HL-60 (cell line): ENCODE results near the gene TTLL3.

Source experiments
- POLR2AphosphoS5 ChIP-seq: IDR thresholded peaks from 2 replicates; pipeline ENCODE4 v1.6.1; 2012; ENCODE audit warnings: low read depth
- TF ChIP-seq, protein P1 (sequence below): IDR thresholded peaks from one replicate; pipeline ENCODE4 v1.5.1; 2011; ENCODE audit warnings: low read length, control low read depth, inconsistent platforms; ENCODE audit not compliant: insufficient read depth
- TF ChIP-seq, protein P2 (sequence below): IDR thresholded peaks from 2 replicates; pipeline ENCODE4 v1.6.1; 2012; ENCODE audit warnings: low read depth; ENCODE audit not compliant: insufficient replicate concordance

DNA sequence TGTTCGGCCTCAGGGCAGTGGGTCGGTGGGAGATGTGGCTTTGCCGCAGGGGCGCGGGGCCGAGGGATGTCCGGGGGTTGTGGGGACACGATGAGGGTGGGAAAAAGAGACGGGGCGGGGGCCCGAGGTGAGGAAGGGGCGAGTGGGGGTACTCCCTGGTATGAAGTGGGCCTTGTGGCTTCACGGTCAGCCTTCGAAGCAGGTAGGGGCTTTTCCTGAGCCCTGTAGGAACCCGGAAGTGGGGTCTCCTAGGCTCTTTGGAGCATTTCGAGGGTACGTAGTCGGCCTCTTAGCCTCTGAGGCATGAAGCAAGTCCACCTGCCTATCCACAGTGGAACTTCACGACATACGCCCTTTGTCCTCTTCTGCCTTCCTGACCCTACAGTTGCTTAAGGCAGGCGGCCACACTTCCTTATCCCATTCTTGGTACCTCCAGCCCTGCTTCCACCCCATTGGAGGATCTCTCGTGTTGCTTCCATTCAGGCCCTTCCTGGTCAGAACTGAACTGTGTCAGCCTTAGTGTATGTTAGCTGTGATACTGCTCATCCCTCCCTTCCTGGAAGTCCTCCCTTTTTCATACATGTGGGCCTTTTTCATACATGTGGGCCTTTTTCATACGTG is 16.8 kb upstream of the TTLL3 start:
- TF ChIP-seq POLR2AphosphoS5: 0 out of 2 replicates have a peak, but pooled peaks have one; percentile 20
- TF ChIP-seq, protein P1, sequence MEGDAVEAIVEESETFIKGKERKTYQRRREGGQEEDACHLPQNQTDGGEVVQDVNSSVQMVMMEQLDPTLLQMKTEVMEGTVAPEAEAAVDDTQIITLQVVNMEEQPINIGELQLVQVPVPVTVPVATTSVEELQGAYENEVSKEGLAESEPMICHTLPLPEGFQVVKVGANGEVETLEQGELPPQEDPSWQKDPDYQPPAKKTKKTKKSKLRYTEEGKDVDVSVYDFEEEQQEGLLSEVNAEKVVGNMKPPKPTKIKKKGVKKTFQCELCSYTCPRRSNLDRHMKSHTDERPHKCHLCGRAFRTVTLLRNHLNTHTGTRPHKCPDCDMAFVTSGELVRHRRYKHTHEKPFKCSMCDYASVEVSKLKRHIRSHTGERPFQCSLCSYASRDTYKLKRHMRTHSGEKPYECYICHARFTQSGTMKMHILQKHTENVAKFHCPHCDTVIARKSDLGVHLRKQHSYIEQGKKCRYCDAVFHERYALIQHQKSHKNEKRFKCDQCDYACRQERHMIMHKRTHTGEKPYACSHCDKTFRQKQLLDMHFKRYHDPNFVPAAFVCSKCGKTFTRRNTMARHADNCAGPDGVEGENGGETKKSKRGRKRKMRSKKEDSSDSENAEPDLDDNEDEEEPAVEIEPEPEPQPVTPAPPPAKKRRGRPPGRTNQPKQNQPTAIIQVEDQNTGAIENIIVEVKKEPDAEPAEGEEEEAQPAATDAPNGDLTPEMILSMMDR: no peak
- TF ChIP-seq, protein P2, sequence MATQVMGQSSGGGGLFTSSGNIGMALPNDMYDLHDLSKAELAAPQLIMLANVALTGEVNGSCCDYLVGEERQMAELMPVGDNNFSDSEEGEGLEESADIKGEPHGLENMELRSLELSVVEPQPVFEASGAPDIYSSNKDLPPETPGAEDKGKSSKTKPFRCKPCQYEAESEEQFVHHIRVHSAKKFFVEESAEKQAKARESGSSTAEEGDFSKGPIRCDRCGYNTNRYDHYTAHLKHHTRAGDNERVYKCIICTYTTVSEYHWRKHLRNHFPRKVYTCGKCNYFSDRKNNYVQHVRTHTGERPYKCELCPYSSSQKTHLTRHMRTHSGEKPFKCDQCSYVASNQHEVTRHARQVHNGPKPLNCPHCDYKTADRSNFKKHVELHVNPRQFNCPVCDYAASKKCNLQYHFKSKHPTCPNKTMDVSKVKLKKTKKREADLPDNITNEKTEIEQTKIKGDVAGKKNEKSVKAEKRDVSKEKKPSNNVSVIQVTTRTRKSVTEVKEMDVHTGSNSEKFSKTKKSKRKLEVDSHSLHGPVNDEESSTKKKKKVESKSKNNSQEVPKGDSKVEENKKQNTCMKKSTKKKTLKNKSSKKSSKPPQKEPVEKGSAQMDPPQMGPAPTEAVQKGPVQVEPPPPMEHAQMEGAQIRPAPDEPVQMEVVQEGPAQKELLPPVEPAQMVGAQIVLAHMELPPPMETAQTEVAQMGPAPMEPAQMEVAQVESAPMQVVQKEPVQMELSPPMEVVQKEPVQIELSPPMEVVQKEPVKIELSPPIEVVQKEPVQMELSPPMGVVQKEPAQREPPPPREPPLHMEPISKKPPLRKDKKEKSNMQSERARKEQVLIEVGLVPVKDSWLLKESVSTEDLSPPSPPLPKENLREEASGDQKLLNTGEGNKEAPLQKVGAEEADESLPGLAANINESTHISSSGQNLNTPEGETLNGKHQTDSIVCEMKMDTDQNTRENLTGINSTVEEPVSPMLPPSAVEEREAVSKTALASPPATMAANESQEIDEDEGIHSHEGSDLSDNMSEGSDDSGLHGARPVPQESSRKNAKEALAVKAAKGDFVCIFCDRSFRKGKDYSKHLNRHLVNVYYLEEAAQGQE: no peak
